Measurements from ENCODE around the gene SLC2A6. TPM values are rescaled to one million over a fixed set of nuclear protein-coding genes. Genes with fewer than 3 reads are reported as not detected.
"Not testable (repeated sequence)": the region's sequence is repeated elsewhere in the genome, so short reads cannot be mapped to it uniquely, and the experiment has no call there.

SLC2A6 gene
- total RNA-seq, 4 donors from 2014 or later, result 2.1 to 4.9 (median 4.1) TPM

DNA sequence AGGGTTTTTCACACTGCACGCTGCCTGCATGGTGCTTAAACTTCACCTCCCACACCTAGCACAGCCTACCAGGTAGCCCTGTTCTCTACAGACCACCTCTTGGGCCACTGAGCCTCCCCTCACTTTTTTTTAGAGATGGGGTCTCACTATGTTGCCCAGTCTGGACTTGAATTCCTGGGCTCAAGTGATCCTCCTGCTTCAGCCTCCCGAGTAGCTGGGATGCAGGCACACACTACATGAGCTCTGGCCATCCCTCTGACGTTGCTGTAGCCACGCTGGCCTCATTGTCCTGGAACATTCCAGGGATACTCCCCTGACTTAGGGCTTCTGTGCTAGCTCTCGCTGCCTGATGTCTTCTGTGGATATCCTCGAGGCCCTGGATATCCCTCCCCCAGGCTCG, 26.3 kb downstream of the SLC2A6 start:
- ATAC-seq (ENCODE audit: low FRiP score) (no peak), DNase-seq (ENCODE audit: low spot score) (no peak)
- TF ChIP-seq CTCF (IDR thresholded peaks at IDR 0.05), result no peak

DNA sequence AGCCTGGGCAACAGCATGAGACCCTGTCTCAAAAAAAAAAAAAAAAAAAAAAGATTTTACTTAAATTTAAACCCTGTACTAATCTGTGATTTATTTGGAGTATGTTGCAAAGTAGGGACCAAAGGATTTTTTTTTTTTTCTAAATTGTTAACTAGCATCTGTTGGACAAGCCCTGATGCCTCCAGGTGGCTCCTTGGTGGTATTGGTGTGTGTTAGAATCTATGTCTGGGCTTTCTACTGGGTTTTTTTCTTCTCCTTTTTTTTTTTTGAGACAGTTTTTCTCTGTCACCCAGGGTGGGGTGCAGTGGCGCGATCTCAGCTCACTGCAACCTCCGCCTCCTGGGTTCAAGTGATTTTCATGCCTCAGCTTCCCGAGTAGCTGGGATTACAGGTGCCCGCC, 27.0 kb downstream of the SLC2A6 start:
- not testable (repeated sequence) for DNase-seq (ENCODE audit: low spot score); ATAC-seq (ENCODE audit: low FRiP score)

DNA sequence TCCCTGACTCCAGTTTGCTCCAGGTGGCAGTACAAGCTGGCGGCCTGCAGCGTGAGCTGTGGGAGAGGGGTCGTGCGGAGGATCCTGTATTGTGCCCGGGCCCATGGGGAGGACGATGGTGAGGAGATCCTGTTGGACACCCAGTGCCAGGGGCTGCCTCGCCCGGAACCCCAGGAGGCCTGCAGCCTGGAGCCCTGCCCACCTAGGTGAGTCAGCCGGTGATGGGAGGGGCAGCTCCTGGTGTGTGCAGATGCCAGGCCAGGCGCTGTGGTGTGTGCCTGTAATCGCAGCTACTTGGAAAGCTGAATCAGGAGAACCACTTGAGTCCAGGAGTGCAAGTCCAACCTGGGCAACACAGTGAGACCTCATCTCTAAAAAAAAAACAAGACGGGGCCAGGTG, 29.1 kb downstream of the SLC2A6 start:
- ATAC-seq (ENCODE audit: low FRiP score), result peak; percentile 68
- no peak for DNase-seq (ENCODE audit: low spot score)
- no peak for TF ChIP-seq CTCF (IDR thresholded peaks at IDR 0.05)

DNA sequence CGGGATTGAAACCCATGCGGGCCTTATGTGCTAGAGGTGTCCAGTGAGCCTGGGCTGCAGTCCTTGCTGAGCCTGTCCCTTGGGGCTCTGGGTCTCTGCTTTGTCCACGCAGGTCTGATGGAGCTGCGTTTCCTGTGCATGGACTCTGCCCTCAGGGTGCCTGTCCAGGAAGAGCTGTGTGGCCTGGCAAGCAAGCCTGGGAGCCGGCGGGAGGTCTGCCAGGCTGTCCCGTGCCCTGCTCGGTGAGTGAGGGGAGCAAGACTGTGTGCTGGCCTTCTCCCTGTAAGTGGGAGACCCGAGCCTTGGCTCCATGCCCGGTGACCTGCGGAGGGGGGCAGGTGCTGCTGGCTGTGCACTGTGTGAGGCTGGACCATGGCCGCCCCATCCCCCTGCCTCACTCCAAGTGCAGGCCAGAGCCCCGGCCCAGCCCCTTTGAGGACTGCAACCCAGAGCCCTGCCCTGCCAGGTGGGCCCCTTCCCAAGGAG, 30.4 kb downstream of the SLC2A6 start:
- no peak for TF ChIP-seq CTCF (IDR thresholded peaks at IDR 0.05)
- DNase-seq (ENCODE audit: low spot score), result no peak
- no peak for ATAC-seq (ENCODE audit: low FRiP score)

DNA sequence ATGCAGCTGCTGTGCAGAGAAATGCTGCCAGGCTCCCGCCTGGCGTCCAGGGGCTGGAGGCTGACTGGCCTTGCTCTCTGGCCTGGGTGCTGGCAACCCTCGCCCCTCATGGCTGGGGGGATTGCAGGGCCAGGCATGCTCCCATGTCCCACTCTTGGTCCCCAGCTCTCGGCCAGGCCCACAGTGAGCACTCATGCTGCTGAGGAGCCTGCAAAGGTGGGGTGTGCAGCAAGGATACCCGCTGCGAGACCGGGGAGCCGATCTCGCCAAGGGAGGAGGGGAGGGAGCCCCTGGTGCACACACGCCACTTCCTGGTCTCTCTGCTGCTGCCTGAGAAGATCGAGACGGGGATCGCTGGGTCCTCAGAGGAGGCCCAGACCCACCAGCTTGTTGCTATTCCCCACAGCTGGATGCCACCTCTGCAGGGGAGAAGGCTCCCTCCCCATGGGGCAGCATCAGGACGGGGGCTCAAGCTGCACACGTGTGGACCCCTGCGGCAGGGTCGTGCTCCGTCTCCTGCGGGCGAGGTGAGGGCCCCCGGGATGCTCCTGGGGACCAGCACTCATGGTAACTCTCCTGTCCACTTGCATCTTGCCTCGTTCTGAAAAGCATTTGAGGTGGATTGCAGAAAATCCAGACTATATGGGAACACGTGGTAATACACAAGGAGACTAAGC, 33.5 kb downstream of the SLC2A6 start:
- no peak for TF ChIP-seq CTCF (IDR thresholded peaks at IDR 0.05)
- DNase-seq (ENCODE audit: low spot score) (no peak), ATAC-seq (ENCODE audit: low FRiP score) (no peak)

DNA sequence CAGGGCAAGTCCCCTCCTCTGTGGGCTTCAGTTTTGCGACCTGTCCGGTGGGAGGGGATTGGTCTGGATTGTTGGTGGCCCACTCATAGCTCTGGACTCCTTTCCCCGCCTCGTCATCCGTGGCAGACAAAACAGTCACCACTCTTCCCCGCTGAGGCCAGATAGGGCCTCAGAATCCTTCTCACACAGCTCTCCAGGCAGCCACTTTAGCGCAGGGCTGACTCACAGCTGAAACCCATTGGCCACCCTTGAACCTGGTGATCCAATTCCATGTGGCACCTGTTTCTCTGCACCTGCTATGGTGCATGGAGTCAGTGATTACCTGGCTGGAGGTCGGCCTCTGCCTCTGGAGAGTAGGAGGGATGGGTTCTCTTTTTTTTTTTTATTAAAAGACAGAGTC, 34.9 kb downstream of the SLC2A6 start:
- no peak for TF ChIP-seq CTCF (IDR thresholded peaks at IDR 0.05)
- DNase-seq (ENCODE audit: low spot score), result no peak

DNA sequence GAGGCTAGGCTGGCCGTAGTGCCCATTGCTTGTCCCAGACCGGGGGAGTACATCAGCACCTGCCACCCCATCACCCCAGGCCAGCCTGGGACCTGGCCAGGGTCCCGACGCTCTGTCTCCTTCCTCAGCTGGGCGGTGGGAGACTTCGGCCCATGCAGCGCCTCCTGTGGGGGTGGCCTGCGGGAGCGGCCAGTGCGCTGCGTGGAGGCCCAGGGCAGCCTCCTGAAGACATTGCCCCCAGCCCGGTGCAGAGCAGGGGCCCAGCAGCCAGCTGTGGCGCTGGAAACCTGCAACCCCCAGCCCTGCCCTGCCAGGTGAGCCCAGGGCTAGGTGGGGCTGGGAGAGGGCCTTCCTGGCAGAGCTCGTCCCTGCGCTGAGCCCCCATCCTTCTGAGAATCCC, 35.7 kb downstream of the SLC2A6 start:
- TF ChIP-seq CTCF (IDR thresholded peaks at IDR 0.05), result no peak
- no peak for DNase-seq (ENCODE audit: low spot score)

More for the DNA sequence above, 34.9 kb downstream of the SLC2A6 start:
- no peak for ATAC-seq (ENCODE audit: low FRiP score)

More for the DNA sequence above, 35.7 kb downstream of the SLC2A6 start:
- ATAC-seq (ENCODE audit: low FRiP score), result no peak
